Renal pelvis (tissue), 4 donors: ENCODE measurements around the gene PSRC1. TPM values are rescaled to one million over a fixed set of nuclear protein-coding genes. Genes with fewer than 3 reads are reported as not detected.

Experiments used
- DNase-seq: peaks from one replicate; pipeline ENCODE4 v3.0.0-alpha.2; 2013
- polyA plus RNA-seq, 3 donors: library from polyadenylated mRNA; unstranded; fragments of 120-200 nt; gene quantifications; one replicate each; pipeline ENCODE4 v1.2.1, GENCODE V29; 2013; ENCODE audit not compliant: insufficient read length in 3 of 3

Gene PSRC1
- polyA plus RNA-seq, 3 donors = 24.6 to 34.2 (median 30.7) TPM

GRCh38 chr1:109248797-109249629 is 33.9 kb downstream of the PSRC1 start, which contains the start of gene CELSR2:
Gene CELSR2 (plus strand): TSS chr1:109249539. CDS start chr1:109250080, 541 bp downstream.
- peak; percentile 78 for DNase-seq

GRCh38 chr1:109248444-109248796 is 34.5 kb downstream of the PSRC1 start:
- DNase-seq = no peak

GRCh38 chr1:109247401-109248365 is 35.3 kb downstream of the PSRC1 start:
- DNase-seq = no peak

GRCh38 chr1:109246141-109246551 is 36.8 kb downstream of the PSRC1 start:
- no peak for DNase-seq

GRCh38 chr1:109243860-109244552 is 38.9 kb downstream of the PSRC1 start:
- no peak for DNase-seq

- no peak for DNase-seq
Measured at GRCh38 chr1:109243221-109243620, 39.7 kb downstream of the PSRC1 start.

- DNase-seq = no peak
Measured at GRCh38 chr1:109242387-109242786, 40.6 kb downstream of the PSRC1 start.

- DNase-seq = no peak
Measured at GRCh38 chr1:109241841-109242345, 41.1 kb downstream of the PSRC1 start.

- DNase-seq = no peak
Measured at GRCh38 chr1:109241344-109241743, 41.6 kb downstream of the PSRC1 start.

GRCh38 chr1:109240158-109241152 is 42.5 kb downstream of the PSRC1 start:
- no peak for DNase-seq

GRCh38 chr1:109239409-109240068 is 43.4 kb downstream of the PSRC1 start:
- DNase-seq = no peak

GRCh38 chr1:109239047-109239408 is 43.9 kb downstream of the PSRC1 start:
- no peak for DNase-seq

GRCh38 chr1:109238382-109238781 is 44.6 kb downstream of the PSRC1 start:
- DNase-seq = no peak

GRCh38 chr1:109237512-109237911 is 45.4 kb downstream of the PSRC1 start:
- DNase-seq = no peak

GRCh38 chr1:109235137-109235536 is 47.8 kb downstream of the PSRC1 start:
- no peak for DNase-seq

GRCh38 chr1:109231066-109231465 is 51.9 kb downstream of the PSRC1 start:
- DNase-seq = no peak
